H9 (cell line): Measurements from ENCODE around the gene CACNA1D. TPM values are rescaled to one million over a fixed set of nuclear protein-coding genes. Genes with fewer than 3 reads are reported as not detected.

ENCODE experiments used
- DNase-seq: peaks from one replicate; pipeline ENCODE4 v3.0.0-alpha.2; 2017
- H2AFZ ChIP-seq: one replicate; pipeline ENCODE4 v1.6.1; 2013; ENCODE audit warnings: mild to moderate bottlenecking, low read length, control low read depth, moderate library complexity
- H2AK5ac ChIP-seq: 2 replicates; pipeline ENCODE4 v1.6.1; 2013; ENCODE audit warnings: low read length, control low read depth, mixed read lengths; ENCODE audit not compliant: insufficient read length
- H2BK120ac ChIP-seq: one replicate; pipeline ENCODE4 v1.6.1; 2013; ENCODE audit warnings: low read depth, mild to moderate bottlenecking, low read length, control low read depth, inconsistent platforms; ENCODE audit not compliant: poor library complexity, severe bottlenecking
- H2BK12ac ChIP-seq: 2 replicates; pipeline ENCODE4 v1.6.1; 2013; ENCODE audit warnings: low read length, control low read depth, mixed read lengths, low read depth; ENCODE audit not compliant: insufficient read length
- H2BK15ac ChIP-seq: 2 replicates; pipeline ENCODE4 v1.6.1; 2013; ENCODE audit warnings: low read depth, low read length, control low read depth
- H2BK20ac ChIP-seq: one replicate; pipeline ENCODE4 v1.6.1; 2013; ENCODE audit warnings: low read depth, mild to moderate bottlenecking, low read length, control low read depth, inconsistent platforms; ENCODE audit not compliant: poor library complexity, severe bottlenecking
- H2BK5ac ChIP-seq: 2 replicates; pipeline ENCODE4 v1.6.1; 2013; ENCODE audit warnings: low read length, control low read depth, mixed read lengths; ENCODE audit not compliant: insufficient read length
- H3K14ac ChIP-seq: 2 replicates; pipeline ENCODE4 v1.6.1; 2013; ENCODE audit warnings: low read length, control low read depth; ENCODE audit not compliant: insufficient read depth
- H3K18ac ChIP-seq: 2 replicates; pipeline ENCODE4 v1.6.1; 2013; ENCODE audit warnings: low read depth, mild to moderate bottlenecking, mixed read lengths, low read length, control low read depth; ENCODE audit not compliant: insufficient read length
- H3K23ac ChIP-seq: 2 replicates; pipeline ENCODE4 v1.6.1; 2013; ENCODE audit warnings: low read length, control low read depth, mixed read lengths, low read depth; ENCODE audit not compliant: insufficient read length
- H3K23me2 ChIP-seq: 2 replicates; pipeline ENCODE4 v1.6.1; 2013; ENCODE audit warnings: low read depth, mild to moderate bottlenecking, mixed read lengths, low read length, control low read depth; ENCODE audit not compliant: insufficient read length, poor library complexity, severe bottlenecking
- H3K27ac ChIP-seq: 2 replicates; pipeline ENCODE4 v1.5.1; 2013; ENCODE audit warnings: low read length, control low read depth, mixed read lengths, low read depth; ENCODE audit not compliant: insufficient read length
- H3K27me3 ChIP-seq: 2 replicates; pipeline ENCODE4 v1.6.1; 2013; ENCODE audit warnings: low read length, control low read depth, inconsistent platforms; ENCODE audit not compliant: insufficient read depth
- H3K4ac ChIP-seq: 2 replicates; pipeline ENCODE4 v1.6.1; 2013; ENCODE audit warnings: low read depth, mild to moderate bottlenecking, control low read depth, inconsistent platforms, low read length, moderate library complexity
- H3K4me1 ChIP-seq: 2 replicates; pipeline ENCODE4 v1.6.1; 2013; ENCODE audit warnings: low read length, control low read depth, inconsistent platforms; ENCODE audit not compliant: insufficient read depth
- H3K4me2 ChIP-seq: 2 replicates; pipeline ENCODE4 v1.6.1; 2013; ENCODE audit warnings: low read length, control low read depth, mixed read lengths; ENCODE audit not compliant: insufficient read length, insufficient read depth
- H3K56ac ChIP-seq: 2 replicates; pipeline ENCODE4 v1.6.1; 2013; ENCODE audit warnings: low read depth, mild to moderate bottlenecking, mixed read lengths, low read length, control low read depth; ENCODE audit not compliant: insufficient read length
- H3K79me1 ChIP-seq: 2 replicates; pipeline ENCODE4 v1.6.1; 2013; ENCODE audit warnings: low read depth, mild to moderate bottlenecking, moderate library complexity, low read length, control low read depth, inconsistent platforms; ENCODE audit not compliant: insufficient read depth, poor library complexity, severe bottlenecking
- H3K79me2 ChIP-seq: 2 replicates; pipeline ENCODE4 v1.6.1; 2013; ENCODE audit warnings: low read length, control low read depth, inconsistent platforms; ENCODE audit not compliant: insufficient read depth
- H3K9ac ChIP-seq: 2 replicates; pipeline ENCODE4 v1.6.1; 2013; ENCODE audit warnings: low read length, control low read depth, mixed read lengths; ENCODE audit not compliant: insufficient read length; ENCODE audit errors: extremely low read depth
- H3K9me3 ChIP-seq: one replicate; pipeline ENCODE4 v1.6.1; 2013; ENCODE audit warnings: low read depth, low read length, inconsistent platforms; ENCODE audit not compliant: control insufficient read depth
- H3T11ph ChIP-seq: one replicate; pipeline ENCODE4 v1.6.1; 2013; ENCODE audit warnings: mild to moderate bottlenecking, low read length, control low read depth, inconsistent platforms
- H4K20me1 ChIP-seq: one replicate; pipeline ENCODE4 v1.6.1; 2013; ENCODE audit not compliant: control insufficient read depth, insufficient read length, insufficient read depth
- H4K5ac ChIP-seq: 2 replicates; pipeline ENCODE4 v1.6.1; 2013; ENCODE audit warnings: low read depth, mild to moderate bottlenecking, mixed read lengths, low read length, control low read depth; ENCODE audit not compliant: insufficient read length
- H4K8ac ChIP-seq: replicated peaks from 2 replicates; pipeline ENCODE4 v1.6.1; 2013; ENCODE audit warnings: low read length, control low read depth, mixed read lengths, low read depth; ENCODE audit not compliant: insufficient read length
- H4K91ac ChIP-seq: 2 replicates; pipeline ENCODE4 v1.6.1; 2013; ENCODE audit warnings: low read depth, mild to moderate bottlenecking, moderate library complexity, mixed read lengths, low read length, control low read depth; ENCODE audit not compliant: insufficient read length
- H3K27ac Mint-ChIP-seq, 3 experiments: 2 replicates in 2 of 3; 3 replicates in 1 of 3; pipeline ENCODE4 v1.8.0; 2020 to 2021; ENCODE audit warnings: mixed read lengths in 3 of 3, mild to moderate bottlenecking in 1 of 3, moderate library complexity in 1 of 3
- H3K27me3 Mint-ChIP-seq: 2 replicates; pipeline ENCODE4 v1.8.0; 2021; ENCODE audit warnings: low read depth, mild to moderate bottlenecking, moderate library complexity, mixed read lengths
- H3K36me3 Mint-ChIP-seq, 3 experiments: 2 replicates in 2 of 3; 3 replicates in 1 of 3; pipeline ENCODE4 v1.8.0; 2020 to 2021; ENCODE audit warnings: low read depth in 3 of 3, mixed read lengths in 3 of 3; ENCODE audit not compliant: insufficient read depth in 1 of 3
- H3K4me1 Mint-ChIP-seq, 2 experiments: 2 replicates each; pipeline ENCODE4 v1.8.0; 2020; ENCODE audit warnings: mixed read lengths in 2 of 2
- H3K4me3 Mint-ChIP-seq, 2 experiments: 2 replicates in 1 of 2; 3 replicates in 1 of 2; pipeline ENCODE4 v1.8.0; 2020 to 2021; ENCODE audit warnings: mild to moderate bottlenecking in 2 of 2, mixed read lengths in 2 of 2, moderate library complexity in 1 of 2
- H3K9me3 Mint-ChIP-seq, 2 experiments: 2 replicates in 1 of 2; 3 replicates in 1 of 2; pipeline ENCODE4 v1.8.0; 2020; ENCODE audit warnings: mild to moderate bottlenecking in 2 of 2, mixed read lengths in 2 of 2, moderate library complexity in 1 of 2
- CTCF ChIP-seq: fragments of 200-600 bp; sonication (generic); conservative IDR thresholded peaks from 3 replicates; pipeline ENCODE4 v1.8.0; 2021; ENCODE audit warnings: antibody characterized with exemption, mild to moderate bottlenecking
- WGBS: extraction: QIAGEN DNeasy Blood & Tissue Kit; methylation state at CpG from one replicate; pipeline ENCODE4 v1.1.7; 2013; ENCODE audit warnings: missing lambda C conversion rate, low lambda C conversion rate, mixed read lengths; ENCODE audit not compliant: insufficient read length; ENCODE audit errors: extremely low coverage; 5-methylcytosine and 5-hydroxymethylcytosine counted together
- long read RNA-seq: library from polyadenylated mRNA; unstranded; transcript quantifications from one replicate; pipeline ENCODE4 v2.0.0, GENCODE V29; 2020
- total RNA-seq: library from RNA; stranded (reverse); gene quantifications from 2 replicates; pipeline ENCODE4 v1.2.1, GENCODE V29; 2021

CACNA1D gene
- 1.9 and 3.5 TPM in 2 replicates for total RNA-seq
- long read RNA-seq, partial matches to known transcripts = 0 of 1 reads
- long read RNA-seq, other reads (novel, unspliced or antisense) = 1 of 1 reads

GRCh38 chr3:53493963-53494791 is at the start of gene CACNA1D:
CACNA1D (plus strand) TSS chr3:53494611; CDS start chr3:53495167, 556 bp downstream.
- Histone ChIP-seq H4K8ac (no peak within 1 kb of the TSS), H3K4me1 (no peaks in the 10 kb centered on the region), H3K14ac (peak within 1 kb of the TSS; percentile 61), H3K23ac (no peak within 1 kb of the TSS), H3K4ac (no peak within 1 kb of the TSS), H2BK12ac (no peak within 1 kb of the TSS), H3T11ph (no peak within 1 kb of the TSS), H4K20me1 (no peaks in the 10 kb centered on the region), H3K18ac (peak within 1 kb of the TSS; percentile 50), H3K9me3 (no peaks in the 10 kb centered on the region), H3K79me1 (no peaks in the 10 kb centered on the region), H3K23me2 (peaks cover 12% of the 10 kb centered on the region), H3K27me3 (peaks cover 15% of the 10 kb centered on the region), H3K4me2 (peak within 1 kb of the TSS; percentile 56), H3K27ac (no peak within 1 kb of the TSS), H2BK5ac (no peak within 1 kb of the TSS), H3K56ac (no peak within 1 kb of the TSS), H3K9ac (no peak within 1 kb of the TSS), H2AFZ (no peak within 1 kb of the TSS), H2BK20ac (no peak within 1 kb of the TSS), H2BK15ac (no peak within 1 kb of the TSS), H2AK5ac (no peak within 1 kb of the TSS), H3K79me2 (no peaks in the 10 kb centered on the region), H2BK120ac (no peak within 1 kb of the TSS), H4K91ac (no peak within 1 kb of the TSS), H4K5ac (no peak within 1 kb of the TSS)
- peak; percentile 91 for DNase-seq
- H3K4me1 Mint-ChIP-seq = peaks cover 12 to 21% of the 10 kb centered on the region in 2 experiments
- no peak within 1 kb of the TSS for H3K27ac Mint-ChIP-seq
- no peaks in the 10 kb centered on the region for H3K36me3 Mint-ChIP-seq
- TF ChIP-seq CTCF = peak; percentile 36; the same call in 2 of the 3 replicates
- peak within 1 kb of the TSS; percentile 62 to 87 for H3K4me3 Mint-ChIP-seq
- no peaks in the 10 kb centered on the region for H3K9me3 Mint-ChIP-seq
- peaks cover 87% of the 10 kb centered on the region for H3K27me3 Mint-ChIP-seq
- no CpG with 5 or more reads among the region's 122 CpGs for WGBS
